PC-3 (cell line): Measurements from ENCODE around the gene AKNA. TPM values are rescaled to one million over a fixed set of nuclear protein-coding genes. Genes with fewer than 3 reads are reported as not detected.

Experiments used
- ATAC-seq: fragments of 200-7000 bp; cut with Tn5 transposase; 2 replicates; pipeline ENCODE4 v1.9.1; 2020; ENCODE audit warnings: mild to moderate bottlenecking, moderate library complexity
- BruUV-seq: library from RNA; stranded (reverse); fragments of 400-500 nt; replicated peaks from 2 replicates; lab custom pipeline; 2021; lab: Mats Ljungman, UMichigan
- CTCF ChIA-PET: fragments of 300-600 bp; sonication (Branson Sonifier 250); formaldehyde crosslinking; loops from one replicate; lab custom pipeline; 2022; ENCODE audit warnings: antibody characterized with exemption; lab: Charles Lee
- POLR2A ChIA-PET: fragments of 300-600 bp; sonication (Branson Sonifier 250); formaldehyde crosslinking; loops from one replicate; lab custom pipeline; 2022; ENCODE audit warnings: antibody characterized with exemption; ENCODE audit not compliant: unreplicated experiment; lab: Charles Lee
- DNase-seq: peaks from one replicate; pipeline ENCODE4 v3.0.0-alpha.2; 2015
- H2AFZ ChIP-seq: fragments of 300-600 bp; sonication (generic); 2 replicates; pipeline ENCODE4 v1.6.0; 2016; ENCODE audit warnings: antibody characterized with exemption, low read length
- H3F3A ChIP-seq: fragments of 300-600 bp; sonication (generic); one replicate; pipeline ENCODE4 v1.6.0; 2017; ENCODE audit warnings: antibody characterized with exemption, low read length, control low read depth, mild to moderate bottlenecking; ENCODE audit not compliant: unreplicated experiment
- H3K27ac ChIP-seq: fragments of 300-600 bp; sonication (generic); 2 replicates; pipeline ENCODE4 v1.5.1; 2016; ENCODE audit warnings: mild to moderate bottlenecking, low read length
- H3K27me3 ChIP-seq: fragments of 300-600 bp; sonication (generic); 2 replicates; pipeline ENCODE4 v1.6.1; 2016; ENCODE audit warnings: low read length, mixed read lengths
- H3K36me3 ChIP-seq: fragments of 300-600 bp; sonication (generic); 2 replicates; pipeline ENCODE4 v1.6.1; 2016; ENCODE audit warnings: low read depth, mixed run types, low read length, mixed read lengths
- H3K4me1 ChIP-seq: fragments of 300-600 bp; sonication (generic); 2 replicates; pipeline ENCODE4 v1.5.1; 2016; ENCODE audit warnings: low read length; ENCODE audit not compliant: insufficient read depth
- H3K4me2 ChIP-seq: fragments of 300-600 bp; sonication (generic); 2 replicates; pipeline ENCODE4 v1.6.0; 2016; ENCODE audit warnings: low read length
- H3K4me3 ChIP-seq: fragments of 300-600 bp; sonication (generic); 2 replicates; pipeline ENCODE4 v1.5.1; 2016; ENCODE audit warnings: mild to moderate bottlenecking, low read length, mixed read lengths
- H3K79me2 ChIP-seq: fragments of 300-600 bp; sonication (generic); 2 replicates; pipeline ENCODE4 v1.6.1; 2017; ENCODE audit warnings: low read length, mixed read lengths
- H3K9ac ChIP-seq: fragments of 300-600 bp; sonication (generic); 2 replicates; pipeline ENCODE4 v1.6.0; 2016; ENCODE audit warnings: mild to moderate bottlenecking, low read length
- H3K9me2 ChIP-seq: fragments of 300-600 bp; sonication (generic); replicated peaks from 2 replicates; pipeline ENCODE4 v1.6.1; 2016; ENCODE audit warnings: mixed run types, low read length, mixed read lengths
- H3K9me3 ChIP-seq: fragments of 300-600 bp; sonication (generic); 2 replicates; pipeline ENCODE4 v1.6.1; 2016; ENCODE audit warnings: low read length, mixed read lengths
- H4K20me1 ChIP-seq: fragments of 300-600 bp; sonication (generic); 2 replicates; pipeline ENCODE4 v1.6.1; 2016; ENCODE audit warnings: low read length, mixed read lengths
- CTCF ChIP-seq: fragments of 300-600 bp; sonication (generic); conservative IDR thresholded peaks from 2 replicates; pipeline ENCODE4 v1.5.1; 2017; ENCODE audit warnings: antibody characterized with exemption, low read depth, mild to moderate bottlenecking, low read length
- EZH2 ChIP-seq: fragments of 300-600 bp; sonication (generic); IDR thresholded peaks from one replicate; pipeline ENCODE4 v1.6.1; 2017; ENCODE audit warnings: antibody characterized with exemption, mild to moderate bottlenecking, low read length; ENCODE audit not compliant: unreplicated experiment
- EZH2phosphoT487 ChIP-seq: fragments of 300-600 bp; sonication (generic); IDR thresholded peaks from 2 replicates; pipeline ENCODE4 v1.6.1; 2018; ENCODE audit warnings: mild to moderate bottlenecking, antibody characterized with exemption, low read length, borderline replicate concordance
- intact Hi-C: fragments of 100-400 bp; cut with micrococcal nuclease; formaldehyde crosslinking; loops from 2 replicates; pipeline ENCODE4 v1.9.0; 2023
- total RNA-seq: library from RNA; depleted of rRNA; stranded (reverse); fragments of >200 nt; gene quantifications from 2 replicates; pipeline ENCODE4 v1.2.3, GENCODE V29; 2014

Gene AKNA
- total RNA-seq, 1 experiment from 2014 or later, result 9.1 TPM

- intact Hi-C loops, result loop anchor here (10.0 kb wide), 1 partner anchor 250 kb away; the partner anchor contains the start of gene TEX53
- CTCF ChIA-PET, result no interaction called here
- ATAC-seq (no peak), DNase-seq (no peak)
- H3K27me3 ChIP-seq, result no peaks in the 10 kb centered on the region
- no TSS peak for BruUV-seq
- H3K9me2 ChIP-seq, result no peaks in the 10 kb centered on the region
- H3K9ac ChIP-seq, result no peak overlapping the region
- no peak overlapping the region for H2AFZ ChIP-seq
- H3F3A ChIP-seq, result no peaks in the 10 kb centered on the region
- no peak overlapping the region for H3K4me2 ChIP-seq
- TF ChIP-seq EZH2phosphoT487 (no peak), CTCF (no peak), EZH2 (no peak)
- H3K4me1 ChIP-seq, result no peaks in the 10 kb centered on the region
- no peaks in the 10 kb centered on the region for H3K79me2 ChIP-seq
- no peaks in the 10 kb centered on the region for H4K20me1 ChIP-seq
- POLR2A ChIA-PET, result no interaction called here
- no peak overlapping the region for H3K4me3 ChIP-seq
- H3K36me3 ChIP-seq, result no peaks in the 10 kb centered on the region
- H3K27ac ChIP-seq, result no peak overlapping the region
- H3K9me3 ChIP-seq, result no peaks in the 10 kb centered on the region
Observed at GRCh38 chr9:114404531-114404930, 16.7 kb upstream of the AKNA start.

- Histone ChIP-seq H3K4me2 (no peak overlapping the region), H3K79me2 (no peaks in the 10 kb centered on the region), H2AFZ (no peak overlapping the region), H3K9me2 (no peaks in the 10 kb centered on the region), H3K9me3 (no peaks in the 10 kb centered on the region), H3K4me3 (no peak overlapping the region), H3K27ac (no peak overlapping the region), H3K27me3 (no peaks in the 10 kb centered on the region), H3K9ac (no peak overlapping the region), H4K20me1 (no peaks in the 10 kb centered on the region), H3K4me1 (no peaks in the 10 kb centered on the region), H3F3A (no peaks in the 10 kb centered on the region), H3K36me3 (no peaks in the 10 kb centered on the region)
- TF ChIP-seq EZH2phosphoT487, result no peak
- TF ChIP-seq EZH2, result no peak
- TF ChIP-seq CTCF, result no peak
- ChIA-PET POLR2A (no interaction called here), CTCF (interaction anchor here (0.6 kb wide), 1 partner anchor 29 kb away, joined by 3 read pairs; no protein-coding TSS in a partner anchor)
- BruUV-seq, result no TSS peak
- intact Hi-C loops, result loop anchor here (10.0 kb wide), 1 partner anchor 252 kb away; the partner anchor contains the start of gene TEX53
- ATAC-seq (no peak), DNase-seq (no peak)
Observed at GRCh38 chr9:114403153-114403756, 15.5 kb upstream of the AKNA start.

- peaks cover 7% of the 10 kb centered on the region; the same call in 1 of the 2 replicates for H3K4me1 ChIP-seq
- no peaks in the 10 kb centered on the region for H4K20me1 ChIP-seq
- POLR2A ChIA-PET, result no interaction called here
- ATAC-seq, result no peak
- H2AFZ ChIP-seq, result no peak overlapping the region
- no peaks in the 10 kb centered on the region for H3K9me2 ChIP-seq
- no peaks in the 10 kb centered on the region for H3K9me3 ChIP-seq
- H3K27me3 ChIP-seq, result no peaks in the 10 kb centered on the region
- H3K79me2 ChIP-seq, result peaks cover 10% of the 10 kb centered on the region; the same call in 1 of the 2 replicates
- DNase-seq, result no peak
- H3K9ac ChIP-seq, result no peak overlapping the region
- H3F3A ChIP-seq, result no peaks in the 10 kb centered on the region
- CTCF ChIA-PET, result no interaction called here
- no peak overlapping the region for H3K4me3 ChIP-seq
- intact Hi-C loops, result loop anchor here (10.0 kb wide), 1 partner anchor 253 kb away; the partner anchor contains the start of gene TEX53
- H3K36me3 ChIP-seq, result no peaks in the 10 kb centered on the region
- no peak overlapping the region for H3K4me2 ChIP-seq
- no peak overlapping the region for H3K27ac ChIP-seq
- no TSS peak for BruUV-seq
- TF ChIP-seq EZH2phosphoT487 (no peak), CTCF (no peak), EZH2 (no peak)
Observed at GRCh38 chr9:114401344-114401743, 13.6 kb upstream of the AKNA start.
